Mesendoderm (in vitro differentiated cells): ENCODE results near the gene DEAF1.

Source experiments
- DNase-seq: peaks from one replicate; pipeline ENCODE4 v3.0.0; 2013
- H2AK5ac ChIP-seq: 2 replicates; pipeline ENCODE4 v1.6.1; 2013; ENCODE audit warnings: low read length, inconsistent platforms
- H2BK120ac ChIP-seq: 2 replicates; pipeline ENCODE4 v1.6.1; 2013; ENCODE audit warnings: low read depth, mild to moderate bottlenecking, low read length, moderate library complexity, mixed read lengths
- H2BK15ac ChIP-seq: replicated peaks from 2 replicates; pipeline ENCODE4 v1.6.1; 2013; ENCODE audit warnings: low read depth, mild to moderate bottlenecking, moderate library complexity
- H2BK5ac ChIP-seq: 2 replicates; pipeline ENCODE4 v1.6.1; 2013; ENCODE audit warnings: low read length, inconsistent platforms
- H3K18ac ChIP-seq: 2 replicates; pipeline ENCODE4 v1.6.1; 2013; ENCODE audit warnings: mild to moderate bottlenecking, low read length, mixed read lengths
- H3K23ac ChIP-seq: one replicate; pipeline ENCODE4 v1.6.1; 2013; ENCODE audit warnings: low read length
- H3K27ac ChIP-seq: 2 replicates; pipeline ENCODE4 v1.5.1; 2013; ENCODE audit warnings: low read depth, mild to moderate bottlenecking, inconsistent platforms, low read length, moderate library complexity
- H3K27me3 ChIP-seq: 2 replicates; pipeline ENCODE4 v1.6.1; 2013; ENCODE audit warnings: low read length, control low read depth, mild to moderate bottlenecking, inconsistent platforms; ENCODE audit not compliant: insufficient read depth, poor library complexity
- H3K36me3 ChIP-seq: 2 replicates; pipeline ENCODE4 v1.6.1; 2013; ENCODE audit warnings: low read length, inconsistent platforms; ENCODE audit not compliant: control insufficient read depth, insufficient read depth
- H3K4ac ChIP-seq: one replicate; pipeline ENCODE4 v1.6.1; 2013; ENCODE audit warnings: low read depth, mild to moderate bottlenecking, low read length, moderate library complexity
- H3K4me1 ChIP-seq: 2 replicates; pipeline ENCODE4 v1.6.1; 2013; ENCODE audit warnings: low read depth, low read length, inconsistent platforms; ENCODE audit not compliant: control insufficient read depth
- H3K4me2 ChIP-seq: 2 replicates; pipeline ENCODE4 v1.6.1; 2013; ENCODE audit warnings: low read length
- H3K4me3 ChIP-seq: 2 replicates; pipeline ENCODE4 v1.5.1; 2013; ENCODE audit warnings: mild to moderate bottlenecking, low read length
- H3K56ac ChIP-seq: one replicate; pipeline ENCODE4 v1.6.1; 2013; ENCODE audit warnings: low read length
- H3K79me1 ChIP-seq: 2 replicates; pipeline ENCODE4 v1.6.1; 2013; ENCODE audit warnings: low read length, inconsistent platforms
- H3K79me2 ChIP-seq: 2 replicates; pipeline ENCODE4 v1.6.1; 2013; ENCODE audit warnings: mild to moderate bottlenecking, low read length; ENCODE audit not compliant: control insufficient read depth, insufficient read depth
- H3K9ac ChIP-seq: 2 replicates; pipeline ENCODE4 v1.6.1; 2013; ENCODE audit warnings: low read length, inconsistent platforms
- H4K5ac ChIP-seq: one replicate; pipeline ENCODE4 v1.6.1; 2013; ENCODE audit warnings: low read length
- H4K8ac ChIP-seq: one replicate; pipeline ENCODE4 v1.6.1; 2013; ENCODE audit warnings: low read depth, mild to moderate bottlenecking, control low read depth, low read length, moderate library complexity
- WGBS: extraction: QIAGEN DNeasy Blood & Tissue Kit; methylation state at CpG from one replicate; pipeline ENCODE4 v1.1.7; 2013; ENCODE audit warnings: low lambda C conversion rate, missing lambda C conversion rate; ENCODE audit not compliant: insufficient coverage; ENCODE audit errors: extremely low coverage; 5-methylcytosine and 5-hydroxymethylcytosine counted together

The DEAF1 gene

GRCh38 chr11:660681-661444 is 34.2 kb downstream of the DEAF1 start:
- Histone ChIP-seq H3K18ac (no peak overlapping the region), H4K5ac (no peak overlapping the region), H3K79me2 (peaks cover 2% of the 10 kb centered on the region), H3K4me3 (no peak overlapping the region), H4K8ac (no peak overlapping the region), H3K56ac (no peak overlapping the region), H3K23ac (no peak overlapping the region), H3K4me1 (no peaks in the 10 kb centered on the region), H2BK120ac (no peak overlapping the region), H2BK15ac (no peak overlapping the region), H3K9ac (no peak overlapping the region), H3K79me1 (peaks cover 2% of the 10 kb centered on the region), H3K36me3 (peaks cover 3% of the 10 kb centered on the region), H3K27ac (no peak overlapping the region), H3K27me3 (no peaks in the 10 kb centered on the region), H2AK5ac (no peak overlapping the region), H2BK5ac (no peak overlapping the region), H3K4ac (no peak overlapping the region), H3K4me2 (no peak overlapping the region)
- no peak for DNase-seq
- no CpG with 5 or more reads among the region's 19 CpGs for WGBS

GRCh38 chr11:660281-660680 is 34.7 kb downstream of the DEAF1 start:
- Histone ChIP-seq H2BK5ac (no peak overlapping the region), H3K79me2 (peaks cover 2% of the 10 kb centered on the region), H3K9ac (no peak overlapping the region), H3K4ac (no peak overlapping the region), H2AK5ac (no peak overlapping the region), H3K4me3 (no peak overlapping the region), H2BK15ac (no peak overlapping the region), H3K23ac (no peak overlapping the region), H3K4me1 (no peaks in the 10 kb centered on the region), H3K27me3 (no peaks in the 10 kb centered on the region), H4K5ac (no peak overlapping the region), H3K79me1 (peaks cover 2% of the 10 kb centered on the region), H3K18ac (no peak overlapping the region), H3K36me3 (no peaks in the 10 kb centered on the region), H2BK120ac (no peak overlapping the region), H3K27ac (no peak overlapping the region), H3K56ac (no peak overlapping the region), H4K8ac (no peak overlapping the region), H3K4me2 (no peak overlapping the region)
- WGBS, result no CpG with 5 or more reads among the region's 19 CpGs
- DNase-seq, result no peak

GRCh38 chr11:659532-660085 is 35.4 kb downstream of the DEAF1 start:
- Histone ChIP-seq H2BK120ac (no peak overlapping the region), H3K9ac (no peak overlapping the region), H4K8ac (no peak overlapping the region), H3K27ac (no peak overlapping the region), H3K36me3 (no peaks in the 10 kb centered on the region), H3K4me2 (no peak overlapping the region), H3K18ac (no peak overlapping the region), H3K79me1 (peaks cover 2% of the 10 kb centered on the region), H2BK15ac (no peak overlapping the region), H4K5ac (no peak overlapping the region), H3K79me2 (peaks cover 2% of the 10 kb centered on the region), H3K56ac (no peak overlapping the region), H3K4me1 (no peaks in the 10 kb centered on the region), H3K4me3 (no peak overlapping the region), H2AK5ac (no peak overlapping the region), H3K27me3 (no peaks in the 10 kb centered on the region), H3K4ac (no peak overlapping the region), H2BK5ac (no peak overlapping the region), H3K23ac (no peak overlapping the region)
- no CpG with 5 or more reads among the region's 16 CpGs for WGBS
- DNase-seq, result no peak

GRCh38 chr11:657691-658126 is 37.3 kb downstream of the DEAF1 start:
- Histone ChIP-seq H3K4ac (no peak overlapping the region), H3K79me1 (peaks cover 2% of the 10 kb centered on the region), H4K5ac (no peak overlapping the region), H2AK5ac (no peak overlapping the region), H4K8ac (no peak overlapping the region), H2BK120ac (no peak overlapping the region), H2BK5ac (no peak overlapping the region), H3K27ac (no peak overlapping the region), H3K36me3 (no peaks in the 10 kb centered on the region), H3K4me2 (no peak overlapping the region), H3K56ac (no peak overlapping the region), H3K9ac (no peak overlapping the region), H3K27me3 (no peaks in the 10 kb centered on the region), H3K18ac (no peak overlapping the region), H3K23ac (no peak overlapping the region), H3K79me2 (peaks cover 2% of the 10 kb centered on the region), H3K4me3 (no peak overlapping the region), H2BK15ac (no peak overlapping the region), H3K4me1 (no peaks in the 10 kb centered on the region)
- WGBS, result no CpG with 5 or more reads among the region's 14 CpGs
- DNase-seq, result no peak

- DNase-seq, result no peak
- Histone ChIP-seq H3K27ac (no peak overlapping the region), H3K79me2 (no peaks in the 10 kb centered on the region), H3K4me3 (no peak overlapping the region), H3K4me2 (no peak overlapping the region), H3K9ac (no peak overlapping the region), H3K18ac (no peak overlapping the region), H2BK5ac (no peak overlapping the region), H3K23ac (no peak overlapping the region), H3K4ac (no peak overlapping the region), H2BK120ac (no peak overlapping the region), H3K56ac (no peak overlapping the region), H2BK15ac (no peak overlapping the region), H3K36me3 (no peaks in the 10 kb centered on the region), H4K8ac (no peak overlapping the region), H4K5ac (no peak overlapping the region), H3K4me1 (no peaks in the 10 kb centered on the region), H2AK5ac (no peak overlapping the region), H3K27me3 (no peaks in the 10 kb centered on the region), H3K79me1 (no peaks in the 10 kb centered on the region)
- no CpG with 5 or more reads among the region's 7 CpGs for WGBS
Measured at GRCh38 chr11:656866-657265, 38.2 kb downstream of the DEAF1 start.
